MM.1S (cell line): ENCODE data around the gene TMEM108.

ENCODE experiments used
- DNase-seq: peaks from one replicate; pipeline ENCODE4 v3.0.0-alpha.2; 2015
- H2AFZ ChIP-seq: fragments of 300-600 bp; sonication (generic); 2 replicates; pipeline ENCODE4 v1.6.0; 2016; ENCODE audit warnings: antibody characterized with exemption, low read length
- H3F3A ChIP-seq: fragments of 300-600 bp; sonication (generic); 2 replicates; pipeline ENCODE4 v1.6.1; 2016; ENCODE audit warnings: mild to moderate bottlenecking, antibody characterized with exemption, low read length, moderate library complexity, mixed read lengths; ENCODE audit not compliant: insufficient read depth
- H3K27ac ChIP-seq: fragments of 300-600 bp; sonication (generic); 2 replicates; pipeline ENCODE4 v1.5.1; 2016; ENCODE audit warnings: mild to moderate bottlenecking, low read length
- H3K27me3 ChIP-seq: fragments of 300-600 bp; sonication (generic); replicated peaks from 2 replicates; pipeline ENCODE4 v1.6.0; 2016; ENCODE audit warnings: low read length; ENCODE audit not compliant: insufficient read depth
- H3K36me3 ChIP-seq: fragments of 300-600 bp; sonication (generic); replicated peaks from 2 replicates; pipeline ENCODE4 v1.6.1; 2016; ENCODE audit warnings: mild to moderate bottlenecking, low read length, mixed read lengths; ENCODE audit not compliant: insufficient read depth
- H3K4me1 ChIP-seq: fragments of 300-600 bp; sonication (generic); 2 replicates; pipeline ENCODE4 v1.6.1; 2016; ENCODE audit warnings: low read length, mixed read lengths
- H3K4me2 ChIP-seq: fragments of 300-600 bp; sonication (generic); 2 replicates; pipeline ENCODE4 v1.6.0; 2016; ENCODE audit warnings: low read depth, low read length
- H3K4me3 ChIP-seq: fragments of 300-600 bp; sonication (generic); 2 replicates; pipeline ENCODE4 v1.5.1; 2016; ENCODE audit warnings: low read length, mixed read lengths
- H3K79me2 ChIP-seq: fragments of 300-600 bp; sonication (generic); 2 replicates; pipeline ENCODE4 v1.6.1; 2016; ENCODE audit warnings: mixed run types, low read length, mixed read lengths
- H3K9ac ChIP-seq: fragments of 300-600 bp; sonication (generic); 2 replicates; pipeline ENCODE4 v1.6.1; 2016; ENCODE audit warnings: low read length, mixed read lengths
- H3K9me2 ChIP-seq: fragments of 300-600 bp; sonication (generic); replicated peaks from 2 replicates; pipeline ENCODE4 v1.6.1; 2016; ENCODE audit warnings: mild to moderate bottlenecking, low read length, mixed read lengths; ENCODE audit not compliant: insufficient read depth
- H3K9me3 ChIP-seq: fragments of 300-600 bp; sonication (generic); replicated peaks from 2 replicates; pipeline ENCODE4 v1.6.1; 2016; ENCODE audit warnings: mild to moderate bottlenecking, low read length, mixed read lengths; ENCODE audit not compliant: insufficient read depth
- H4K20me1 ChIP-seq: fragments of 300-600 bp; sonication (generic); 2 replicates; pipeline ENCODE4 v1.6.1; 2016; ENCODE audit warnings: mild to moderate bottlenecking, low read length, moderate library complexity, mixed read lengths; ENCODE audit not compliant: insufficient read depth
- EZH2 ChIP-seq: fragments of 300-600 bp; sonication (generic); optimal IDR thresholded peaks from 2 replicates; pipeline ENCODE3; 2017; ENCODE audit warnings: low read depth, mild to moderate bottlenecking, antibody characterized with exemption, low read length, mixed read lengths
- EZH2phosphoT487 ChIP-seq: fragments of 300-600 bp; sonication (generic); IDR thresholded peaks from 2 replicates; pipeline ENCODE4 v1.6.1; 2018; ENCODE audit warnings: antibody characterized with exemption, low read length
- TF ChIP-seq, protein P1 (sequence below): fragments of 300-600 bp; sonication (generic); IDR thresholded peaks from 2 replicates; pipeline ENCODE4 v1.5.1; 2016; ENCODE audit warnings: antibody characterized with exemption, low read length, mixed read lengths

Gene TMEM108

DNA sequence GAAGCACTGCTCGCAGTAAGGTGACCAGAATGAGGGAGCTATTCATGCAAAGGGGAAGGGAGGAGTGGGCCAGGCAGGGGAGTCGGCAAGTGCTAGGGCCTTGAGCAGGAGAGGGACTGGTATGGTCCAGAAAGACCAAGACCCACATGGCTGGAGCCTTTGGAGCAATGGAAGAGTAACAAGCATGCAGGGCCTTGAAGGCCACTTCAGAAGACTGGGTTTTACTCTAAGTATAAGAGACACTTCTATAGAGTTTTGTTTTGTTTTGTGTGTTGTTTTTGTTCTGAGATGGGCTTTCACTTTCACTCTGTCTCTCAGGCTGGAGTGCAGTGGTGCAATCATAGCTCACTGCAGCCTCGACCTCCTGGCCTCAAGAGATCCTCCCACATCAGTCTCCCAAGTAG is 403.7 kb downstream of the TMEM108 start:
- no peaks in the 10 kb centered on the region for H3K79me2 ChIP-seq
- no peaks in the 10 kb centered on the region for H4K20me1 ChIP-seq
- H3K27ac ChIP-seq = peak overlapping the region; percentile 45; the same call in 1 of the 2 replicates
- TF ChIP-seq, protein P1, sequence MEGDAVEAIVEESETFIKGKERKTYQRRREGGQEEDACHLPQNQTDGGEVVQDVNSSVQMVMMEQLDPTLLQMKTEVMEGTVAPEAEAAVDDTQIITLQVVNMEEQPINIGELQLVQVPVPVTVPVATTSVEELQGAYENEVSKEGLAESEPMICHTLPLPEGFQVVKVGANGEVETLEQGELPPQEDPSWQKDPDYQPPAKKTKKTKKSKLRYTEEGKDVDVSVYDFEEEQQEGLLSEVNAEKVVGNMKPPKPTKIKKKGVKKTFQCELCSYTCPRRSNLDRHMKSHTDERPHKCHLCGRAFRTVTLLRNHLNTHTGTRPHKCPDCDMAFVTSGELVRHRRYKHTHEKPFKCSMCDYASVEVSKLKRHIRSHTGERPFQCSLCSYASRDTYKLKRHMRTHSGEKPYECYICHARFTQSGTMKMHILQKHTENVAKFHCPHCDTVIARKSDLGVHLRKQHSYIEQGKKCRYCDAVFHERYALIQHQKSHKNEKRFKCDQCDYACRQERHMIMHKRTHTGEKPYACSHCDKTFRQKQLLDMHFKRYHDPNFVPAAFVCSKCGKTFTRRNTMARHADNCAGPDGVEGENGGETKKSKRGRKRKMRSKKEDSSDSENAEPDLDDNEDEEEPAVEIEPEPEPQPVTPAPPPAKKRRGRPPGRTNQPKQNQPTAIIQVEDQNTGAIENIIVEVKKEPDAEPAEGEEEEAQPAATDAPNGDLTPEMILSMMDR = no peak
- TF ChIP-seq EZH2phosphoT487 (no peak), EZH2 (no peak)
- peak overlapping the region; percentile 52 for H3K9ac ChIP-seq
- peak overlapping the region; percentile 55 for H3K4me3 ChIP-seq
- H3K9me2 ChIP-seq = no peaks in the 10 kb centered on the region
- no peaks in the 10 kb centered on the region for H3K36me3 ChIP-seq
- peaks cover 50% of the 10 kb centered on the region for H3K4me1 ChIP-seq
- H3K9me3 ChIP-seq = no peaks in the 10 kb centered on the region
- peak overlapping the region; percentile 72 for H2AFZ ChIP-seq
- peak overlapping the region; percentile 93 for H3K4me2 ChIP-seq
- peaks cover 31% of the 10 kb centered on the region for H3F3A ChIP-seq
- peak; percentile 61 for DNase-seq
- H3K27me3 ChIP-seq = no peaks in the 10 kb centered on the region

DNA sequence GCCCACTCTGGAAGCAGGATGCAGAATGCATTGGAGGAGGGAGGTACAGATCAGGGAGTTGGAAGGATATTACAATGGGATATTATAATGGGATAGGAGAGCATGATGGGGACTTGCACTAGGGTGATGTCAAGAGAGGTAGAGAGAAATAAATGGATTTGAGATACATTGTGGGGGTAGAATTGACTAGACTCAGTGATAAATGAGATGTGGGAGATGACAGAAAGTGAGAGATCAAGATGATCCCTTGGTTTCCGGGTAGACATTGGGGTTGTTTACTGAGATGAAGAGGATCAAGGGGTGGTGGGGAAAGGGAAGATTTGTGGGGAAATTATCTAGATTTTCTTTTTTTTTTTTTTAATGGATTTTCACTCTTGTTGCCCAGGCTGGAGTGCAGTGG is 404.3 kb downstream of the TMEM108 start:
- Histone ChIP-seq H3K27ac (peak overlapping the region; percentile 45; the same call in 1 of the 2 replicates), H3K4me2 (peak overlapping the region; percentile 93), H3K4me1 (peaks cover 57% of the 10 kb centered on the region)

DNA sequence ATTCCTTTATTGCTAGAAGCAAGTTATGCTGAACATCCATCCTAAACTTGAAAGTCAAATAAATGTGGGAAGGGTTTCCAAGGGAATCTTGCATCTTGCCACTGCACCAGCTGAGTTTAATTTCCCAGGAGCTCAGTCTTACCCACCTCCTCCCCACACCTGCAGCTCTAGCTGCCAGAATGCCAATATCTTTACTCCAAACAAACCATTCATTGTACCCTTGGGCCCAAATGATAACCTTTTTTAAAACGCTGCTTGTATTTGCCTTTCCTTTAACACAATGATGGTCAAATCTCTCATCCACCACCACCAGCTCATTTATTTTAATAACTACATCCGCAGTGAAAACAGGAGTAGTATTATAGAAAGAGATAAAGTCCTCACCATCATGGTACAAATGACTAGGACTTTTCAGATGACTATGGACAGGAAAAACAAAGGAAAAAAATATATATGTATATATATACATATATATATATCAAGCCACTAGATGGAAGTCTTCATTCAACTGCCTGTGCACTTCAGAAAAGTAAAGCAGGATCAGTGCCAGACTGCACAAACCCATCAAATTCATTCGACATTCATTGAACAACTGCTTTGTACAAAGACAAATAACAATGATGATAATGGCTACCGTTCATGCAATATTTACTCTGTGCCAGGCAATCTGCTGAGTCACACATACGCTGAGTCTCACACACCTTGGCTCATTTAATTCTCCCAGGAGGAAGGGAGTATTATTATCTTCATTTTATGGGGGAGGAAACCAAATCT is 405.6 kb downstream of the TMEM108 start:
- Histone ChIP-seq H3K4me1 (peaks cover 68% of the 10 kb centered on the region), H3K27me3 (no peaks in the 10 kb centered on the region), H3F3A (peaks cover 48% of the 10 kb centered on the region), H3K36me3 (no peaks in the 10 kb centered on the region), H3K79me2 (no peaks in the 10 kb centered on the region), H3K9me3 (no peaks in the 10 kb centered on the region), H3K27ac (peak overlapping the region; percentile 89; the same call in 1 of the 2 replicates), H3K9ac (no peak overlapping the region), H3K4me3 (no peak overlapping the region), H3K9me2 (no peaks in the 10 kb centered on the region), H3K4me2 (peak overlapping the region; percentile 58), H2AFZ (no peak overlapping the region), H4K20me1 (no peaks in the 10 kb centered on the region)
- TF ChIP-seq, protein P1 = no peak
- no peak for TF ChIP-seq EZH2phosphoT487
- TF ChIP-seq EZH2 = no peak
- peak; percentile 54 for DNase-seq

More for the DNA sequence above, 404.3 kb downstream of the TMEM108 start:
- H3K27me3 ChIP-seq = no peaks in the 10 kb centered on the region
- no peaks in the 10 kb centered on the region for H3K36me3 ChIP-seq
- DNase-seq = no peak
- H3F3A ChIP-seq = peaks cover 34% of the 10 kb centered on the region
- H2AFZ ChIP-seq = peak overlapping the region; percentile 72; the same call in 1 of the 2 replicates
- no peaks in the 10 kb centered on the region for H3K9me2 ChIP-seq
- H3K9me3 ChIP-seq = no peaks in the 10 kb centered on the region
- TF ChIP-seq, protein P1 = no peak
- TF ChIP-seq EZH2 (no peak), EZH2phosphoT487 (no peak)
- H3K79me2 ChIP-seq = no peaks in the 10 kb centered on the region
- H3K4me3 ChIP-seq = no peak overlapping the region
- peak overlapping the region; percentile 52; the same call in 1 of the 2 replicates for H3K9ac ChIP-seq
- H4K20me1 ChIP-seq = no peaks in the 10 kb centered on the region
